Stimulated activated memory B cell treated with anti-CD40 and anti-IgM and Interleukin-4, amounts not matched to agents 10 μg/mL and 1 μg/mL and 100 μg/mL, for 72 hours (primary cell): ENCODE results near the gene ALG13.
"Not testable (repeated sequence)": the region's sequence is repeated elsewhere in the genome, so short reads cannot be mapped to it uniquely, and the experiment has no call there.

Experiments
- ATAC-seq: fragments of 150-1000 bp; cut with Tn5 transposase; 2 replicates; pipeline ENCODE4 v1.10.0; 2021
- H3K27ac Mint-ChIP-seq: one replicate; pipeline ENCODE4 v1.8.0; 2022; ENCODE audit warnings: mild to moderate bottlenecking, mixed read lengths
- H3K27me3 Mint-ChIP-seq: one replicate; pipeline ENCODE4 v1.8.0; 2022; ENCODE audit warnings: mixed read lengths
- H3K36me3 Mint-ChIP-seq: one replicate; pipeline ENCODE4 v1.8.0; 2022; ENCODE audit warnings: mixed read lengths
- H3K4me1 Mint-ChIP-seq: one replicate; pipeline ENCODE4 v1.8.0; 2022; ENCODE audit warnings: mixed read lengths
- H3K4me3 Mint-ChIP-seq: one replicate; pipeline ENCODE4 v1.8.0; 2022; ENCODE audit warnings: mild to moderate bottlenecking, moderate library complexity, mixed read lengths
- H3K9me3 Mint-ChIP-seq: one replicate; pipeline ENCODE4 v1.8.0; 2022; ENCODE audit warnings: mixed read lengths

ALG13 gene

DNA sequence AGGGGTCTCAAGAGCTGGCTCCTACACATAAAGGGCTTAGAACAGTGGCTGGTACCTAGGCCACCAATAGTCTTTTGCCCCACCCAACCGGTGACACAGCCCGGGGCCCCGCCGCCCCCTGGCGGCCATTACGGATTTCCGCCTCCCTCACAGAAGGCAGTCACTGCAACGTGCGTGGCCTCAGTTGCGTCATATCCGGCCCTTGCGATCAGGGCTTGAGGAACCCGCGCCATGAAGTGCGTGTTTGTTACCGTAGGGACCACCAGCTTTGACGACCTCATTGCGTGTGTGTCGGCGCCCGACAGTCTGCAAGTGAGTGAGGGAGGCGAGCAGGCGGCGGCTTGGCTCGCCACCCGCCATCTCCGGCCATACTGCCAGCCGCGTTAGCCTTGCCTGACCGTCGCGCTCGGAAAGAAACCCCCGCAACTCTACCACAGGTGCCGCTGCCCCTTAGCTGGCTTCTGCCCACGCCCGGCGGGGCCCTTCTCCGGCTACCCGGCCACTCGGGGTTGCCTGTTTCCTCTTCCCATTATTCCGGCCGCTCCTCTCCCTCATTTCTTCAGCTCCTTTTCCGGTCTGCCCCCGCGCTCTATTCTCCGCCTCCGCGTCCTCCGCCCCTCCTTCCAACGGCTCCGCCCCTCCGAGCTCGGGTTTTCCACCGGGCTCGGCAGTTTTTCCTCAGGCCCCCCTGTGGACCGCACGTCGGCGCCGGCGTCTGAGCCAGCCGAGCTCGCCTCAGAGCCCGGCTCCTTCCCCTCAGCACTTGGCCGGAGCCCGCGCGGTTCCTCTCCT is at the start of gene ALG13:
TSS of gene ALG13 (plus strand) at position 183 of the 792 bp plus-strand sequence. CDS start at position 232, 49 bp downstream.
- Mint-ChIP-seq H3K4me1 (peaks cover 23% of the 10 kb centered on the region), H3K27me3 (no peaks in the 10 kb centered on the region), H3K4me3 (peak within 1 kb of the TSS; percentile 89), H3K9me3 (no peaks in the 10 kb centered on the region), H3K27ac (peak within 1 kb of the TSS; percentile 98), H3K36me3 (peaks cover 12% of the 10 kb centered on the region)
- peak; percentile 98 for ATAC-seq

DNA sequence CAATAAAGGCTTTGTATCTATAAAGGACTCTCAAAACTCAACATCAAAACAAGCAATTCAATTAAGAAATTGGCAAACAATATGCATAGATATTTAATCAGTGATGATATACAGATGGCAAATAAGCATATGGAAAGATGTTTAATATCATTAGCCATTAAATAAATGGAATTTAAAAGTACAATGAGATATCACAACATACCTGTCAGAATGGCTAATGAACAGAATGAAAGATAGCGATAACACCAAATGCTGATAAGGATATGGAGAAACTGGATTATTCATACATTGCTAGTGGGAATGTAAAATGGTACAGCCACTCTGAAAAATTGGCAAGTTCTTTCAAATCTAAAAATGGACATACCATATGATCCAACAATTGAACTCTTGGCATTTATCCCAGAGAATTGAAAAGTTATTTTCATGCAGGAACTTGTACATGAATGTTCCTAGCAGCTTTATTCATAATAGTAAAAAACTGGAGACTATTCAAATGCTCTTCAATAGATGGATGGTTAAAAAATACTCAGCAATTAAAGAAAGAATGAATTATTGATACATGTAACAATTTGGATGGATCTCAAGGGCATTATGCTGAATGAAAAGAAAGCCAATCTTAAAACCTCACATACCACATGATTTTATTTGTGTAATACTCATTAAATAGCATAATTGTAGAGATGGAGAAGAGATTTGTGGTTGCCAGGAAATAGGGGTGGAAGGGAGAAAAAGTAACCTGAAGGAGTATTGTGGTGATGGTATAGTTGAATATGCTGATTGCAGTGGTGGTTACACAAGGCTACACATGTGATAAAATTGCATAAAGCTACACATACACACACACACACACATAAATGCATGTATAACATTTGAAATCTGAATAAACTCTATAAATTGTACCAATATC is 45.9 kb upstream of the ALG13 start:
- Mint-ChIP-seq H3K4me3 (no peak overlapping the region), H3K4me1 (no peaks in the 10 kb centered on the region), H3K27ac (no peak overlapping the region), H3K9me3 (no peaks in the 10 kb centered on the region), H3K27me3 (no peaks in the 10 kb centered on the region), H3K36me3 (no peaks in the 10 kb centered on the region)
- no peak for ATAC-seq

DNA sequence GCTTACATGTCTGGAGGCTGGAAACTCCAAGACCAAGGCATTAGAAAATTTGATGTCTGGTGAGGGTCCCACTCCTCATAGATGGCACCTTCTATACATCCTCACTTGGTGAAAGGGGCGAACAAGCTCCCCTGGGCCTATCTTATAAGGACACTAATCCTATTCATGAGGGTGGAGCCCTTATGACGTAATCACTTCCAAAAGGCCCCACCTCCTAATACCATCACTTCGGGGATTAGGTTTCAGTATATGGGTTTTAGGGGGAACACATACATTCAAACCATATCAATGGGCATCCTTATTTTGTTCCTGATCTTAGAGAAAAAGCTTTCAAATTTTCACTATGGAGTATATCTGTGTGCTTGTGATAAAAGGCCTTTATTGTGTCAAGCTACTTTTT is 39.0 kb upstream of the ALG13 start:
- H3K27me3 Mint-ChIP-seq, result no peaks in the 10 kb centered on the region
- no peak overlapping the region for H3K27ac Mint-ChIP-seq
- ATAC-seq, result no peak

DNA sequence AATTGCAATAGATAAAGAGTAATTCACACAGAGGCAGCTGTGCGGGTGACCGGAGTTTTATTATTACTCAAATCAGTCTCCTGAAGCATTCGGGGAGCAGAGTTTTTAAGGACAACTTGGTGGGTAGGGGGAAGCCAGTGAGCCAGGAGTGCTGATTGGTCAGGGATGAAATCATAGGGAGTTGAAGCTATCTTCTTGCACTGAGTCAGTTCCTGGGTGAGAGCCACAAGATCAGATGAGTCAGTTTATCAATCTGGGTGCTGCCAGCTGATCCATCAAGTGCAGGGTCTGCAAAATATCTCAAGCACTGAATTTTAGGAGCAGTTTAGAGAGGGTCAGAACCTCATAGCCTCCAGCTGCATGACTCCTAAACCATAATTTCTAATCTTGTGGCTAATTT is 35.8 kb upstream of the ALG13 start:
- H3K27me3 Mint-ChIP-seq, H3K27ac Mint-ChIP-seq, H3K4me1 Mint-ChIP-seq, H3K9me3 Mint-ChIP-seq, H3K4me3 Mint-ChIP-seq, H3K36me3 Mint-ChIP-seq, ATAC-seq: not testable (repeated sequence)

More for the DNA sequence above, 39.0 kb upstream of the ALG13 start:
- Mint-ChIP-seq H3K9me3 (peaks cover 2% of the 10 kb centered on the region), H3K36me3 (no peaks in the 10 kb centered on the region), H3K4me1 (no peaks in the 10 kb centered on the region), H3K4me3 (no peak overlapping the region)

DNA sequence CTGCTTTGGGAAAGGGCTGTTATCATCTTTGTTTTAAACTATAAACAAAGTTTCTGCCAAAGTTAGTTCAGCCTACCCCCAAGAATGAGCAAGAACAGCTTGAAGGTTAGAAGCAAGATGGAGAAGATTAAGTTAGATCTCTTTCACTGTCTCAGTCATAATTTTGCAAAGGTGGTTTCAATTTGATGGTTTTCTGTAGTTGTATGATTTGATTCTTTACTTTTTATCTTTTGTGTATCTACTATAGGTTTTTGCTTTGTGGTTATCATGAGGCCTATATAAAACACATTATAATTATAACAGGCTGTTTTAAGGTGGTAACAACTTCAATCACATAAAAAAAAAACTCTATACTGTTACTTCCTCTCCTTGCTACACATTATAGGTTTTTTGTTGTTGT is 35.4 kb upstream of the ALG13 start:
- no peak overlapping the region for H3K27ac Mint-ChIP-seq
- no peaks in the 10 kb centered on the region for H3K36me3 Mint-ChIP-seq
- peaks cover 5% of the 10 kb centered on the region for H3K9me3 Mint-ChIP-seq
- no peak overlapping the region for H3K4me3 Mint-ChIP-seq
- no peak for ATAC-seq
- peaks cover 10% of the 10 kb centered on the region for H3K27me3 Mint-ChIP-seq
- H3K4me1 Mint-ChIP-seq, result no peaks in the 10 kb centered on the region

DNA sequence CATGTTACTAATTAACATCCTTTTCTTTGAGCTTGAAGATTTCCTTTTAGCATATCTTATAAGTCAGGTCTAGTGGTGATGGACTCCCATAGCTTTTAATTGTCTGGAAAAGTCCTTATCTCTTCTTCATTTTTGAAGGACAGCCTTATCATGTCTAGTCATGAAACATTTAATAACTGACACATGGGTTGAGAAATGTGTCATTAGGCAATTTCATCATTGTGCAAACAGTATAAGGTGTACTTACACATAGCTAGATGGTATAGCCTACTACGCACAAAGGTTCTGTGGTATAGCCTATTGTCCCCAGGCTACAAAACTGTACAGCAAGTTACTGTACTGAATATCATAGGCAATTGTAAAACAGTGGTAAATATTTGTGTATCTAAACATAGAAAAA is 34.5 kb upstream of the ALG13 start:
- no peak overlapping the region for H3K27ac Mint-ChIP-seq
- no peaks in the 10 kb centered on the region for H3K4me1 Mint-ChIP-seq
- peaks cover 3% of the 10 kb centered on the region for H3K9me3 Mint-ChIP-seq
- no peak for ATAC-seq
- H3K36me3 Mint-ChIP-seq, result no peaks in the 10 kb centered on the region
- no peak overlapping the region for H3K4me3 Mint-ChIP-seq
- H3K27me3 Mint-ChIP-seq, result peaks cover 10% of the 10 kb centered on the region

DNA sequence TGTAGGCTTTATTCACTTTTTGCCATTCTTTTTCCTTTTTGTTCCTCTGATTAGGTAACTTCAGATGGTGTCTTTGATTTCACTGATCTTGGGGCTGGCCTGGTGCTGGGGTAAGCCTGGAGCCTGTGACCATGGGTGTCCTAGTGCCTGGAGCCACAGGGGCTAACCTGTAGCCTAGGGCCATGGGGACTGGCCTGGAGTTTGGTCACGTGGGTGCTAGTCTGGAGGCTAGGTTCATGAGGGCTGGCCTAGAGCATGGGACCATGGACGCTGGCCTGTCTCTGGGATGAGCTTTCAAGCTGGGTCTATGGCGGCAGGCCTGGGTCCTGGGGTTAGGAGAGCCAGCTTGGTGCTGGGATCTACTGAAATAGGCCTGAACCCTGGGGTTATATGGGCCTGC is 32.2 kb upstream of the ALG13 start:
- H3K27ac Mint-ChIP-seq, result no peak overlapping the region
- no peaks in the 10 kb centered on the region for H3K4me1 Mint-ChIP-seq
- no peak overlapping the region for H3K4me3 Mint-ChIP-seq
- peaks cover 3% of the 10 kb centered on the region for H3K9me3 Mint-ChIP-seq
- H3K36me3 Mint-ChIP-seq, result no peaks in the 10 kb centered on the region
- peaks cover 10% of the 10 kb centered on the region for H3K27me3 Mint-ChIP-seq
- no peak for ATAC-seq

DNA sequence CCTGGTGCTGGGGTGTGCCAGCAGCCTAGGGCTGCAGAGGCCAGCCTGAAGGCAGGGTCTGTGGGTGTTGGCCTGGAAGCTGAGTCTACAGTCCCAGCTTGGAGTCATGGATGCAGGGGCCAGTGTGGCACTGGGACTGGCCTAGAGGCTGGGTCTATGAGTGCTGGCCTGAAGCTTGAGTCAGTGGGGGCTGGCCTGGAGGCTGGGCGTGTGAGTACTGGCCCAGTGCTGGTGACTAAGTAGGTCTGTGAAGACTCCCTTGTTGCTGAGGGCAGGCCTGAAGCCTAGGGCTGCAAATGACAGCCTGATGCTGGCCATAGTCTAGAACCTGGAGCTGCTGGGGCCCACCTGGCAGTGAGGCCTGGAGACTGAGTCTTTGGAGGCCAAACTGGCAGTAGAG is 31.3 kb upstream of the ALG13 start:
- ATAC-seq, result no peak
- Mint-ChIP-seq H3K9me3 (peaks cover 3% of the 10 kb centered on the region), H3K36me3 (no peaks in the 10 kb centered on the region), H3K27ac (no peak overlapping the region), H3K27me3 (peaks cover 10% of the 10 kb centered on the region), H3K4me1 (no peaks in the 10 kb centered on the region), H3K4me3 (no peak overlapping the region)

DNA sequence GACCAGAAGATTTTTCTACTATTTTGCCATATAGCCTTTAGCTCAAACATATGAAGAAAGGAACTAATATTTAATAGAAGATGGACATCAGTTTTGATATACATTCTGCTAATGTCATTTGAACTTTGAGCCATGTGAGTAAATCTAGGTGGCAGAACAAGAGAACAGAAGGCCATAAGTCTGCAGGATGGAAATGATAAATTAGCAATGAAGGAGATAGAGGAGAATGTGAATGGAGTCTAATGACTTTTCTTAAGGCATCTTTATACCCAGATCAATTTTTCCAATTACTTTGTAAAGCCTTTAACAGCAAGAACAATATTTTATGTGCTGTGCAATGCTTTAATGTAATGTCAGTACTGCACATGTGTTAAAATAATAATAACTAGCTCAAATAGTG is 30.1 kb upstream of the ALG13 start:
- no peak overlapping the region for H3K4me3 Mint-ChIP-seq
- H3K27me3 Mint-ChIP-seq, result peaks cover 10% of the 10 kb centered on the region
- no peak overlapping the region for H3K27ac Mint-ChIP-seq
- H3K9me3 Mint-ChIP-seq, result peaks cover 3% of the 10 kb centered on the region
- no peak for ATAC-seq
- no peaks in the 10 kb centered on the region for H3K36me3 Mint-ChIP-seq
- no peaks in the 10 kb centered on the region for H3K4me1 Mint-ChIP-seq

DNA sequence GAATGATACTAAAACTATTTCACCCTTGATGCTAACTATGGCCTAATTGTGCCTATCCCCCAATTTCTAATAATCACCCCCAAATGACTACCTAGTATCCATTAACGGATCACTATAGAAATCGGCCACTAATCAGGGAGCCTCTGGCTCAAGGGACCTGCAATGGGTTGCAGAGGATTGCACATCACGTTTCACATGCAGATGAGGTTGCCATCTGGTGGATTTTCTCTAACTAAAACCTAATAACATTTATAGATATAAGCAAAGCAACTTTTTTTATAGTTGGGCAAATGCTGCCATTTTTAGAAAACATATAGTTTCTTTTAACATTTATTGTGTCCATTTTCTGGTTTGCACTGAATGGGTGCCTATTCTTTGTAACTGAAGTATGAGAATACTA is 28.3 kb upstream of the ALG13 start:
- no peaks in the 10 kb centered on the region for H3K36me3 Mint-ChIP-seq
- no peaks in the 10 kb centered on the region for H3K4me1 Mint-ChIP-seq
- H3K9me3 Mint-ChIP-seq, result peaks cover 3% of the 10 kb centered on the region
- H3K27me3 Mint-ChIP-seq, result peaks cover 10% of the 10 kb centered on the region
- no peak overlapping the region for H3K4me3 Mint-ChIP-seq
- ATAC-seq, result no peak
- no peak overlapping the region for H3K27ac Mint-ChIP-seq

DNA sequence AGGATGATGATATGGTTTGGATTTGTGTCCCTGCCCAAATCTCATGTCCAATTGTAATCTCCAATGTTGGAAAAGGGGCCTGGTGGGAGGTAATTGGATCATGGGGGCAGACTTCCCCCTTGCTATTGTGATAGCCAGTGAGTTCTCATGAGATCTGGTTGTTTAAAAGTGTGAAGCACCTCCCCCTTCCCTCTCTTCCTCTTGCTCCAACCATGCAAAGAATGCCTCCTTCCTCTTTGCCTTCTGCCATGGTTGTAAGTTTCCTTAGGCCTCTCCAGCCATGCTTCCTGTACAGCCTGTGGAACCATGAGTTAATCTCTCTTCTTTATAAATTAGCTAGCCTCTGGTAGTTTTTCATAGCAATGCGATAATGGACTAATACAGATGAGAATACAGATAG is 19.7 kb upstream of the ALG13 start:
- no peak for ATAC-seq
- Mint-ChIP-seq H3K27ac (no peak overlapping the region), H3K4me3 (no peak overlapping the region), H3K36me3 (no peaks in the 10 kb centered on the region), H3K9me3 (no peaks in the 10 kb centered on the region), H3K27me3 (no peaks in the 10 kb centered on the region), H3K4me1 (peaks cover 16% of the 10 kb centered on the region)

DNA sequence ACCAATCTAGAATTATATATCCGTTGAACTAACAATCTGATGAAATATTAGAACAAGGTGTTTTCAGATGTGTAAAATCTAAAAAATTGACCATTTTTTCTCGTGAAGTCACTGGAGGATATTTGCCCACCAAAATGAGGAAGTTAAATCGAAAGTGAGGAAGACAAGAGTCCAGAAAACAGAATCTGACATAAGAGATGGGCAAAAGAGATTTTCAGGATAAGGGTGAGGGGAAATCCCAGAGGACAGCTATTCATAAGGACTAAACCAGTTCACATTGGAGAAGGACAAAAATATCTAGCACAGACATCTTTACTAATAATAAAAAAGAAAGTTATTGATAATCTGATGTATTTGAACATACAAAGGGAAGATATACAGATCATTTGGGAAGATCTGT is 18.7 kb upstream of the ALG13 start:
- H3K36me3 Mint-ChIP-seq, result no peaks in the 10 kb centered on the region
- no peak for ATAC-seq
- H3K27me3 Mint-ChIP-seq, result no peaks in the 10 kb centered on the region
- H3K27ac Mint-ChIP-seq, result no peak overlapping the region
- H3K4me1 Mint-ChIP-seq, result peaks cover 16% of the 10 kb centered on the region
- H3K4me3 Mint-ChIP-seq, result no peak overlapping the region
- H3K9me3 Mint-ChIP-seq, result no peaks in the 10 kb centered on the region

DNA sequence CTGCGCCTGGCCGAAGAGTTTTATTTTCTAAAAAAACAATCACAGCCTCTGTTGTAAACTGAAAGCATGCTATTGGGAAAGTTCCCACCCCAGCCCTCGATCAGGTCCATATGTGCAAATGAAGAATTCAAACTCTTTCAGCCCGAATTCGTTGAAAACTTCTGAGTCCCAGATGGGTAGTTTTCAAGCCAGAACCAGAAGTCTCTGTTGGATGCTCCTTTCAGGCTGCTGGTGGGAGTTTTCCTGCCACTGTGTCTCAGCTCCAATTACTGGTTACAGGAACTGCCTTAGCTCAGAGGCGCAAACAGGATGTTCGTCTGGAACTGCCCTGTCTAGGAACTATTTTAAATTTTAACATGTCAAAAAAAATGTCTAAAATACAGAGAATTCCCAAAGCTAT is 9.3 kb upstream of the ALG13 start:
- no peak overlapping the region for H3K27ac Mint-ChIP-seq
- H3K4me3 Mint-ChIP-seq, result no peak overlapping the region
- H3K27me3 Mint-ChIP-seq, result no peaks in the 10 kb centered on the region
- H3K36me3 Mint-ChIP-seq, result no peaks in the 10 kb centered on the region
- H3K9me3 Mint-ChIP-seq, result no peaks in the 10 kb centered on the region
- H3K4me1 Mint-ChIP-seq, result no peaks in the 10 kb centered on the region
- ATAC-seq, result no peak

DNA sequence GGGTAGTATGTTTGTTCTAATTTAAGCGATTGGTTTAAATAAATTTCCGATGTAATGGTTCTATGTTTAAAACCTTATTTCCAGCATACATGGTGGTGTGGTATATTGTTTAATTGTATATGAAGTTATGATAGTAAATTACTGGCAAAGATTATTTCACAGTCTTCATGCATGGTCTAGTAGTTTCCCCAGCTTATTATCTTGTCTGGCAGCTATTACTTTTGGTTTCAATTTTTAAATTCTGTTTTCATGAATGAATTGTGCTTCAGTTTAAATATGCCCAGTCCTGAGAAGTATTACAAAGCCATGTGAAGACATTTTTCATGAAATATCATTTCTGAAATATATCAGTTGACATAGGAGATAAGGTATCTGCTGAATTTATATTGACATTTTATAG is 6.3 kb downstream of the ALG13 start:
- no peak overlapping the region for H3K4me3 Mint-ChIP-seq
- no peak for ATAC-seq
- H3K36me3 Mint-ChIP-seq, result peaks cover 22% of the 10 kb centered on the region
- H3K27ac Mint-ChIP-seq, result no peak overlapping the region
- peaks cover 21% of the 10 kb centered on the region for H3K4me1 Mint-ChIP-seq
- H3K27me3 Mint-ChIP-seq, result no peaks in the 10 kb centered on the region
- H3K9me3 Mint-ChIP-seq, result no peaks in the 10 kb centered on the region

DNA sequence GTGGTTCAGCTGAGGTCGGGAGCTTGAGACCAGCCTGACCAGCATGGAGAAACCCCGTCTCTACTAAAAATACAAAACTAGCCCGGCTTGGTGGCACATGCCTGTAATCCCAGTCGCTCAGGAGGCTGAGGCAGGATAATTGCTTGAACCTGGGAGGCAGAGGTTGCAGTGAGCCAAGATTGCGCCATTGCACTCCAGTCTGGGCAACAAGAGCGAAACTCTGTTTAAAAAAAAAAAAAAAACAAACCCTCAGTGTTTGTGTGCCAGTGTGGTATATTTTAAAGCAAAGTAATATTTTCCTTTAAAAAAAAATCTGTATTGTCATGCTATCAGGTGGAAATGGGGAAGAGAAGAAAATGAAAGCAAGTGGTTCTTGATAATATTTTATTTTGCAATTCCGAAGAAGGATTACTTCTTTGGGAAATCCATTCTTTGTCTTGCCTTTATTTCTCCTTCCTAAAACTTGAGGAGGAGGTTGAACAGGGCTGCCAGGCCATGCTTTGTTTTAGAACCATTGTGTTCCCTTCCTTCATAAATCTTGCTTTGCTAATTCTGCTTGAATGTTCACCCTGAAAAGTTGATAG is 14.4 kb downstream of the ALG13 start:
- H3K4me3 Mint-ChIP-seq, result no peak overlapping the region

More for the DNA sequence above, 14.4 kb downstream of the ALG13 start:
- Mint-ChIP-seq H3K4me1 (no peaks in the 10 kb centered on the region), H3K9me3 (no peaks in the 10 kb centered on the region), H3K27ac (no peak overlapping the region), H3K36me3 (peaks cover 14% of the 10 kb centered on the region), H3K27me3 (no peaks in the 10 kb centered on the region)
- ATAC-seq, result no peak
